HG02588 (cell line): ENCODE results near the gene MAMDC4.
A peak's percentile ranks its signal among the peaks of the same experiment; 100 is the strongest.

Experiments used
- ATAC-seq: cut with Tn5 transposase; IDR thresholded peaks from one replicate; pipeline ENCODE4 v1.9.1; 2021; ENCODE audit warnings: mild to moderate bottlenecking, moderate library complexity; ENCODE audit not compliant: unreplicated experiment

The MAMDC4 gene

GRCh38 chr9:136848393-136849037 lies 3.6 kb upstream of the MAMDC4 start:
- ATAC-seq: peak; percentile 8

- ATAC-seq: peak; percentile 77
These were observed 2.8 kb upstream of the MAMDC4 start, which contains the start of gene PHPT1 for GRCh38 chr9:136849038-136849959. Gene PHPT1, plus strand, starts transcription at chr9:136849409. Its CDS starts 22 bp downstream, at chr9:136849431.

GRCh38 chr9:136849960-136850865 lies 1.9 kb upstream of the MAMDC4 start:
- ATAC-seq: no peak

GRCh38 chr9:136850866-136851775 lies 1.0 kb upstream of the MAMDC4 start:
- no peak for ATAC-seq

- no peak for ATAC-seq
These were observed 784 bp downstream of the MAMDC4 start for GRCh38 chr9:136852664-136853595.

- no peak for ATAC-seq
These were observed 1.5 kb downstream of the MAMDC4 start for GRCh38 chr9:136853596-136854112.

- ATAC-seq: no peak
These were observed 2.1 kb downstream of the MAMDC4 start for GRCh38 chr9:136854113-136854841.

- no peak for ATAC-seq
These were observed 2.8 kb downstream of the MAMDC4 start for GRCh38 chr9:136854842-136855460.

GRCh38 chr9:136855461-136856078 lies 3.4 kb downstream of the MAMDC4 start:
- no peak for ATAC-seq

- no peak for ATAC-seq
These were observed 3.9 kb downstream of the MAMDC4 start for GRCh38 chr9:136856079-136856476.

GRCh38 chr9:136856541-136857141 lies 4.5 kb downstream of the MAMDC4 start:
- no peak for ATAC-seq

GRCh38 chr9:136857166-136857565 lies 5.0 kb downstream of the MAMDC4 start:
- no peak for ATAC-seq

GRCh38 chr9:136857581-136858412 lies 5.7 kb downstream of the MAMDC4 start:
- no peak for ATAC-seq

- ATAC-seq: no peak
These were observed 6.3 kb downstream of the MAMDC4 start for GRCh38 chr9:136858452-136858843.

GRCh38 chr9:136858844-136859757 lies 7.0 kb downstream of the MAMDC4 start:
- no peak for ATAC-seq
